OCI-LY1 (cell line): ENCODE measurements around the gene PDGFRA.

Experiments
- H2AFZ ChIP-seq: fragments of 200-600 bp; sonication (generic), shearing (Covaris generic); 2 replicates; pipeline ENCODE4 v1.6.0; 2014; ENCODE audit warnings: antibody characterized with exemption, mild to moderate bottlenecking, low read length
- H3F3A ChIP-seq: fragments of 200-600 bp; sonication (generic), shearing (Covaris generic); 2 replicates; pipeline ENCODE4 v1.6.0; 2014; ENCODE audit warnings: mild to moderate bottlenecking, antibody characterized with exemption, low read length, moderate library complexity; ENCODE audit not compliant: insufficient read depth
- H3K27ac ChIP-seq: fragments of 200-600 bp; sonication (generic); 2 replicates; pipeline ENCODE4 v1.5.1; 2014; ENCODE audit warnings: low read length, mixed run types, mild to moderate bottlenecking, low read depth; ENCODE audit not compliant: poor library complexity, severe bottlenecking
- H3K27me3 ChIP-seq: fragments of 200-600 bp; sonication (generic); 2 replicates; pipeline ENCODE4 v1.6.0; 2014; ENCODE audit warnings: antibody characterized with exemption, mild to moderate bottlenecking, low read length, moderate library complexity; ENCODE audit not compliant: insufficient read depth
- H3K36me3 ChIP-seq: fragments of 200-600 bp; sonication (generic); 2 replicates; pipeline ENCODE4 v1.6.1; 2014; ENCODE audit warnings: mild to moderate bottlenecking, antibody characterized with exemption, low read length, moderate library complexity, mixed read lengths; ENCODE audit not compliant: insufficient read depth
- H3K4me1 ChIP-seq: fragments of 200-600 bp; sonication (generic); 2 replicates; pipeline ENCODE4 v1.5.1; 2014; ENCODE audit warnings: mild to moderate bottlenecking, low read length, moderate library complexity; ENCODE audit not compliant: insufficient read depth, severe bottlenecking
- H3K4me2 ChIP-seq: fragments of 200-600 bp; sonication (generic), shearing (Covaris generic); 2 replicates; pipeline ENCODE4 v1.6.1; 2014; ENCODE audit warnings: low read length
- H3K4me3 ChIP-seq: fragments of 200-600 bp; sonication (generic); 2 replicates; pipeline ENCODE4 v1.5.1; 2014; ENCODE audit warnings: low read length, low read depth, mild to moderate bottlenecking, mixed read lengths; ENCODE audit not compliant: poor library complexity, severe bottlenecking
- H3K79me2 ChIP-seq: fragments of 200-600 bp; shearing (Covaris generic); 2 replicates; pipeline ENCODE4 v1.6.1; 2016; ENCODE audit warnings: mixed run types, low read length, mixed read lengths; ENCODE audit not compliant: insufficient read depth
- H3K9ac ChIP-seq: fragments of 200-600 bp; sonication (generic), shearing (Covaris generic); 2 replicates; pipeline ENCODE4 v1.6.1; 2014; ENCODE audit warnings: mild to moderate bottlenecking, low read length, mixed read lengths
- H3K9me2 ChIP-seq: fragments of 200-600 bp; sonication (generic), shearing (Covaris generic); 2 replicates; pipeline ENCODE4 v1.6.1; 2014; ENCODE audit warnings: low read depth, mild to moderate bottlenecking, low read length, mixed read lengths
- H3K9me3 ChIP-seq: fragments of 200-600 bp; shearing (Covaris generic); 2 replicates; pipeline ENCODE4 v1.6.1; 2014; ENCODE audit warnings: low read length, mixed read lengths
- H4K20me1 ChIP-seq: fragments of 200-600 bp; sonication (generic), shearing (Covaris generic); 2 replicates; pipeline ENCODE4 v1.6.0; 2016; ENCODE audit warnings: mild to moderate bottlenecking, low read length; ENCODE audit not compliant: insufficient read depth
- EZH2 ChIP-seq: fragments of 200-600 bp; sonication (generic), shearing (Covaris generic); IDR thresholded peaks from 2 replicates; pipeline ENCODE4 v1.8.0; 2017; ENCODE audit warnings: borderline replicate concordance, mixed run types, mild to moderate bottlenecking, antibody characterized with exemption, low read length, moderate library complexity, mixed read lengths
- TF ChIP-seq, protein P1 (sequence below): fragments of 200-600 bp; sonication (generic), shearing (Covaris generic); IDR thresholded peaks from 2 replicates; pipeline ENCODE4 v1.5.1; 2017; ENCODE audit warnings: mild to moderate bottlenecking, antibody characterized with exemption, low read length, moderate library complexity, mixed read lengths

PDGFRA gene

DNA sequence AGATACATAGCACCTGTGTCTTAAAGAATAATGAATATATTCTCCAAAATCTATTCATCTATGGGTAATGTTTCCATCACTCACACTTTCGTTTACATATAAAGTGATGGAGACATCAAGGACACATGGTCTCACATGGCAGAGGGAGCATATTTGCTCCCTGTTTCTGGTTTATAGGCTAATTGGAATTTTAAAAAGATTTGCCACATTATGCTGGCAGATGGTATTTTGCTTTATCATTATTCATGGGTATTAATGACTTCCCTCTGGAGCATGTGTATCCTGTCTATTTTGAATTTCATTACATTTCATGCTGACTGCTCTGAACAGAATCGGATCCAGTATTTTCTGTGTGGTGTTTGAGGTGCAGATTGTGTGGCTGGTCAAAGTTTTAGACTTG, 79.0 kb downstream of the PDGFRA start:
- Histone ChIP-seq H3K9me2 (no peaks in the 10 kb centered on the region), H3K27me3 (no peaks in the 10 kb centered on the region), H4K20me1 (no peaks in the 10 kb centered on the region), H3K27ac (no peak overlapping the region), H3K4me3 (no peak overlapping the region), H2AFZ (no peak overlapping the region), H3K36me3 (no peaks in the 10 kb centered on the region), H3F3A (no peaks in the 10 kb centered on the region), H3K4me2 (no peak overlapping the region), H3K4me1 (no peaks in the 10 kb centered on the region), H3K79me2 (no peaks in the 10 kb centered on the region), H3K9ac (no peak overlapping the region), H3K9me3 (no peaks in the 10 kb centered on the region)
- TF ChIP-seq, protein P1, sequence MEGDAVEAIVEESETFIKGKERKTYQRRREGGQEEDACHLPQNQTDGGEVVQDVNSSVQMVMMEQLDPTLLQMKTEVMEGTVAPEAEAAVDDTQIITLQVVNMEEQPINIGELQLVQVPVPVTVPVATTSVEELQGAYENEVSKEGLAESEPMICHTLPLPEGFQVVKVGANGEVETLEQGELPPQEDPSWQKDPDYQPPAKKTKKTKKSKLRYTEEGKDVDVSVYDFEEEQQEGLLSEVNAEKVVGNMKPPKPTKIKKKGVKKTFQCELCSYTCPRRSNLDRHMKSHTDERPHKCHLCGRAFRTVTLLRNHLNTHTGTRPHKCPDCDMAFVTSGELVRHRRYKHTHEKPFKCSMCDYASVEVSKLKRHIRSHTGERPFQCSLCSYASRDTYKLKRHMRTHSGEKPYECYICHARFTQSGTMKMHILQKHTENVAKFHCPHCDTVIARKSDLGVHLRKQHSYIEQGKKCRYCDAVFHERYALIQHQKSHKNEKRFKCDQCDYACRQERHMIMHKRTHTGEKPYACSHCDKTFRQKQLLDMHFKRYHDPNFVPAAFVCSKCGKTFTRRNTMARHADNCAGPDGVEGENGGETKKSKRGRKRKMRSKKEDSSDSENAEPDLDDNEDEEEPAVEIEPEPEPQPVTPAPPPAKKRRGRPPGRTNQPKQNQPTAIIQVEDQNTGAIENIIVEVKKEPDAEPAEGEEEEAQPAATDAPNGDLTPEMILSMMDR: no peak
- no peak for TF ChIP-seq EZH2

DNA sequence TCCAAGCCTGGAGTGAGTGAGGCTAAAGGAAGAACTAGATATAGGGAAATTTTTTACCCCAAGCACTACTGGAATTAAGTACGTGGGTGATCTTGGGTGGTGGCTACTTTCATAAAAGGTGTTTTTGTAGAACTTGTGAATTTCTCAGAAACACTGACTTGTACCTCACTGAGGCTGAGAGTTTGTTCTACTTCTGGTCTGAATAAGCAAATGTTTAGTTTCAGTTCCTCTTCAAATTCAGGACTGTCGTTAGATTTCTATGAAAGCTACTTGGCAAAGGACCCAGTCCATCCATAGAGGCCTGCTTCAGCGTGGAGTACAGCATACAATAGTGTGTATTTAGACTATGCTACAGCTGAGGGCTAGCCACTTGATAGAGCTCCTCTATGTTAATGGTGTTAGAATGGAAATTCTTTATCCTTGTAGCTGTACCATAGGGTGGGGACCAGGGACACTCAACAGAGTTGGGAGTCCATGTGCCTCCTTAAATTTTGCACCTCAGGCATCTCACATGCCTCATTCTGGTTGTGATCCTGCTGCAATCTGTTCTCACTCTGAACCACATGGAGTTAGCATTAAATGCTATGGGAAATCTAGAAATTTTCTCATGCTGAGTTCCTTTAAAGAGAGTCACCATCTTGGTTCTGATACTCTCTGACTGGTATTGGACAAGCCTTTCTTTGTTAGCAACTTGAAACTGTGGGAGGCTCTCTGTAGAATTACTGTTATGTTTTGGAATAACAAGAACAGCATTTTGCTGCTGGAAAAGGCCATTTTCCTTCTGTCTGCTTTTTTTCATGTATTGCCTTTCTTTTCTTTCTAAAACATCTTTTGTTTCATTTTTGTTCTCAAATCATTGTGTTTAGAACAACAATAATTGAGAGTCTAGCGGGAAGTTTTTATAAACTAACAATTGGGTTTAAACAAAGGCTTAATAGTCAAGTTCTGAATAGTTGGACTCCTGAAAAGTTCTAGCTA, 86.8 kb downstream of the PDGFRA start:
- H3K4me3 ChIP-seq: no peak overlapping the region

DNA sequence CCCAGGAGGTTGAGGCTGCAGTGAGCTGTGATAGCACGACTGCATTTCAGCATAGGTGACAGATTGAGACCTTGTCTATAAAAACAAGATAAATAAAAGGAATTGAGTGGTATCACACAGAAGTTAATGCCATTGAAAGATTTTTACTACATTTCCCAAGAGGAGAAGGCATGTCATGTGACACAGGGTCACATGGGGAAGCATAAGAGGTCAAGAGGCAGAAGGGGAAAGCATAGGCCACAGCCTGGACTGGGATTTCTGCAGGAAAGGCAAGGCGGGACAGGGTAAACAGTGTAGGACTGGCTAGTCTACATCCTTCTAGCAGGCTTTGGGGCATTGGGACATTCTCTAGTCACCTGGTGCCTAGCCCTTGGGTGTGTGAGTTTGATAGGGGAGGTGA, 88.6 kb downstream of the PDGFRA start:
- Histone ChIP-seq H3K4me2 (no peak overlapping the region), H3K27me3 (no peaks in the 10 kb centered on the region)

More for the DNA sequence above, 86.8 kb downstream of the PDGFRA start:
- Histone ChIP-seq H3K27ac (no peak overlapping the region), H3K9me2 (no peaks in the 10 kb centered on the region), H3K27me3 (no peaks in the 10 kb centered on the region), H3K79me2 (no peaks in the 10 kb centered on the region), H3K4me1 (no peaks in the 10 kb centered on the region), H3K4me2 (no peak overlapping the region), H3F3A (no peaks in the 10 kb centered on the region), H3K36me3 (no peaks in the 10 kb centered on the region), H4K20me1 (no peaks in the 10 kb centered on the region), H3K9ac (no peak overlapping the region), H3K9me3 (no peaks in the 10 kb centered on the region), H2AFZ (no peak overlapping the region)
- TF ChIP-seq, protein P1: no peak
- no peak for TF ChIP-seq EZH2

More for the DNA sequence above, 88.6 kb downstream of the PDGFRA start:
- no peak overlapping the region for H3K27ac ChIP-seq
- no peak overlapping the region for H3K4me3 ChIP-seq
- H3K9me3 ChIP-seq: no peaks in the 10 kb centered on the region
- no peak overlapping the region for H2AFZ ChIP-seq
- no peaks in the 10 kb centered on the region for H3K9me2 ChIP-seq
- H3K9ac ChIP-seq: no peak overlapping the region
- TF ChIP-seq, protein P1: no peak
- TF ChIP-seq EZH2: no peak
- no peaks in the 10 kb centered on the region for H3F3A ChIP-seq
- no peaks in the 10 kb centered on the region for H4K20me1 ChIP-seq
- no peaks in the 10 kb centered on the region for H3K36me3 ChIP-seq
- no peaks in the 10 kb centered on the region for H3K79me2 ChIP-seq
- H3K4me1 ChIP-seq: no peaks in the 10 kb centered on the region
